NOMO-1 (cell line): ENCODE measurements around the gene IMPDH2.

Experiments
- DNase-seq, 2 experiments: peaks; one replicate each; lab custom pipeline; 2025; ENCODE audit not compliant: unreplicated experiment in 2 of 2; lab: John Stamatoyannopoulos, UW

Gene IMPDH2

GRCh38 chr3:48984663-48985062 lies 44.5 kb downstream of the IMPDH2 start:
- no peak for DNase-seq

- DNase-seq = no peak
These were observed 46.1 kb downstream of the IMPDH2 start for GRCh38 chr3:48983096-48983495.

DNA sequence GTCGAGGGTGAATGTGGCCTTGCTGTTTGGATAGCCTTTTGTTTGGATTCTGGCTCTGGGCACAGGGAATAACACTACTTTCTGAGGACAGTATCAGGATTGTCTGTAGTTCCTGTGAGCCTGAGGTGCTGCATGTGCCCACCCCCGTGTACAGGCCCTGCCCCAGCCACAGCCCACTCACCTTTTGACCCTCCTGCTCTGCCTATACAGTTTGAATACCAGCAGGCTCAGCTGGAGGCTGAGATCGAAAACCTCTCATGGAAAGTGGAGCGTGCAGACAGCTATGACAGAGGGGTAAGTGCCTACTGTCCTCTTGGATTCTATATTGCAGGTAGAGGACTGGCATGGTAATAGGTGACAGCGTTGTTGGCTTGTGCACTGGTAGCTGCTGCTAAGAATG lies 46.5 kb downstream of the IMPDH2 start:
- no peak for DNase-seq

GRCh38 chr3:48982016-48982415 lies 47.2 kb downstream of the IMPDH2 start:
- DNase-seq = no peak

GRCh38 chr3:48980295-48980694 lies 48.9 kb downstream of the IMPDH2 start:
- DNase-seq = no peak

GRCh38 chr3:48979451-48979850 lies 49.7 kb downstream of the IMPDH2 start:
- no peak for DNase-seq
